Measurements from ENCODE around the gene KHK. TPM values are rescaled to one million over a fixed set of nuclear protein-coding genes. Genes with fewer than 3 reads are reported as not detected.

The KHK gene
- total RNA-seq, 1 experiment from 2014 or later = 1.5 TPM

DNA sequence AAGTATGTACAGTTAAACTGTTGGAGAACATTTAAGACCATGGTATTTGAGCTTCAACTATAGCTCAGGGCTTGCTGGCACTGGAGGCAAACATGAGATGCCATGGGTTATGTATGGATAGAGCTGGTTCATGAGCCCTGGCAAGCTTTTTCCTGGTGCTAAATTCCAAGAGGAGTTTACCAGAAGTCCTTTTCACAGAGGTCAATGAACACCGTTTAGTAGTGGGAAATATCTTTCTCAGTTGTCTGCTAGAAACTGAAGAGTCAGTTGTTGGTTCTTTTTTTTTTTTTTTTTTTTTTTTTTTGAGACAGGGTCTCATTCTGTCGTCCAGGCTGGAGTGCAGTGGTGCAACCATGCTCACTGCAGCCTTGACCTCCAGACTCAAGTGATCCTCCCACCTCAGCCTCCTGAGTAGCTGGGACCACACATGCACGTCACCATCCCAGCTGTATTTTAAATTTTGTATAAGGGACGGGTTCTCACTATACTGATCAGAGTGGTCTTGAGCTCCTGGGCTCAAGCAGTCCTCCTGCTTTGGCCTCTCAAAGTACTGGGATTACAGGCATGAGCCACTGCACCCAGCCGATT lies 1.3 kb downstream of the KHK start:
- TF ChIP-seq TCF7L2 (IDR thresholded peaks at IDR 0.05; ENCODE audit: low read depth, low read length) = no peak
- DNase-seq (ENCODE audit: low read depth, low spot score) (no peak), ATAC-seq (no peak)
- H3K27me3 ChIP-seq (ENCODE audit: control insufficient read depth, insufficient read depth, low read length) = no peaks in the 10 kb centered on the region
- H3K4me1 ChIP-seq (ENCODE audit: control insufficient read depth, insufficient read depth, low read length) = peaks cover 4% of the 10 kb centered on the region; the same call in 1 of the 2 replicates
- no peak overlapping the region for H3K27ac ChIP-seq (ENCODE audit: low read length)
- in situ Hi-C loops (cut with HindIII; ENCODE audit: low pct_unique_long_range_greater_than_20kb, low sequenced_read_pairs) = no loop called here
- ChIA-PET POLR2A (interaction anchor here (0.7 kb wide), 2 partner anchors 71 to 77 kb away, joined by 11 to 16 read pairs; no protein-coding TSS in a partner anchor), CTCF (interaction anchor here (0.5 to 1.1 kb wide), 3 partner anchors 92 to 192 kb away, joined by 3 to 5 read pairs (median 3); no protein-coding TSS in a partner anchor)
- H3K36me3 ChIP-seq (ENCODE audit: control insufficient read depth, insufficient read depth, low read length) = no peaks in the 10 kb centered on the region
- BruUV-seq (replicated peaks) = no TSS peak
- H3K9me3 ChIP-seq (ENCODE audit: control insufficient read depth, insufficient read depth, low read depth, low read length) = no peaks in the 10 kb centered on the region
- no peak overlapping the region for H3K4me3 ChIP-seq (ENCODE audit: low read depth in 2 of 2, low read length in 2 of 2)
- intact Hi-C loops (cut with micrococcal nuclease; ENCODE audit: unreplicated experiment) = loop anchor here (10.0 kb wide), 1 partner anchor 123 kb away; no protein-coding TSS in a partner anchor

DNA sequence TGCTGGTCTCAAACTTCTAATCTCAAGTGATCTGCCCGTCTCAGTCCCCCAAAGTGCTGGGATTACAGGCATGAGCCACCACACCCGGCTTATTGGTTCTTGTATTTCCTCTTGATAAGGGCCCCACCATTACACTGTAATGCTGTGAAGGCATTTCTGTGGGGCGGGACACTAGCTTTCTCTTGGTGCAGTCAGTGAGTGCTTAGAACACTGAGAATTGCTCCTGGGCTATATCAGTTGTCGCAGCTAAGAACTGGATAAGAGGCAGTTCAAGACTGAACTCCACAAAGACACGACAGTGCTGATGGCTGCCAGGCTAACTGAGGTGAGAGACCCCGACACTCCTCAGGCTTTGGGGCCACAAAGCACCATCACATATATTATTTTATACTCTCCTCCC lies 2.1 kb downstream of the KHK start:
- Histone ChIP-seq H3K36me3 (ENCODE audit: control insufficient read depth, insufficient read depth, low read length) (no peaks in the 10 kb centered on the region), H3K9me3 (ENCODE audit: control insufficient read depth, insufficient read depth, low read depth, low read length) (no peaks in the 10 kb centered on the region), H3K4me3 (ENCODE audit: low read depth in 2 of 2, low read length in 2 of 2) (no peak overlapping the region), H3K27ac (ENCODE audit: low read length) (no peak overlapping the region), H3K27me3 (ENCODE audit: control insufficient read depth, insufficient read depth, low read length) (no peaks in the 10 kb centered on the region), H3K4me1 (ENCODE audit: control insufficient read depth, insufficient read depth, low read length) (peaks cover 4% of the 10 kb centered on the region; the same call in 1 of the 2 replicates)
- DNase-seq (ENCODE audit: low read depth, low spot score) (no peak), ATAC-seq (no peak)
- ChIA-PET CTCF (no interaction called here), POLR2A (no interaction called here)
- intact Hi-C loops (cut with micrococcal nuclease; ENCODE audit: unreplicated experiment) = loop anchor here (10.0 kb wide), 1 partner anchor 124 kb away; no protein-coding TSS in a partner anchor
- in situ Hi-C loops (cut with HindIII; ENCODE audit: low pct_unique_long_range_greater_than_20kb, low sequenced_read_pairs) = no loop called here
- BruUV-seq (replicated peaks) = no TSS peak
- TF ChIP-seq POLR2AphosphoS5 (IDR thresholded peaks at IDR 0.05; ENCODE audit: low read depth, low read length) = no peak
- no peak for TF ChIP-seq TCF7L2 (IDR thresholded peaks at IDR 0.05; ENCODE audit: low read depth, low read length)
- TF ChIP-seq SIN3A (IDR thresholded peaks at IDR 0.05; ENCODE audit: borderline replicate concordance, insufficient read depth, low read depth, low read length) = no peak
- TF ChIP-seq, protein P1, sequence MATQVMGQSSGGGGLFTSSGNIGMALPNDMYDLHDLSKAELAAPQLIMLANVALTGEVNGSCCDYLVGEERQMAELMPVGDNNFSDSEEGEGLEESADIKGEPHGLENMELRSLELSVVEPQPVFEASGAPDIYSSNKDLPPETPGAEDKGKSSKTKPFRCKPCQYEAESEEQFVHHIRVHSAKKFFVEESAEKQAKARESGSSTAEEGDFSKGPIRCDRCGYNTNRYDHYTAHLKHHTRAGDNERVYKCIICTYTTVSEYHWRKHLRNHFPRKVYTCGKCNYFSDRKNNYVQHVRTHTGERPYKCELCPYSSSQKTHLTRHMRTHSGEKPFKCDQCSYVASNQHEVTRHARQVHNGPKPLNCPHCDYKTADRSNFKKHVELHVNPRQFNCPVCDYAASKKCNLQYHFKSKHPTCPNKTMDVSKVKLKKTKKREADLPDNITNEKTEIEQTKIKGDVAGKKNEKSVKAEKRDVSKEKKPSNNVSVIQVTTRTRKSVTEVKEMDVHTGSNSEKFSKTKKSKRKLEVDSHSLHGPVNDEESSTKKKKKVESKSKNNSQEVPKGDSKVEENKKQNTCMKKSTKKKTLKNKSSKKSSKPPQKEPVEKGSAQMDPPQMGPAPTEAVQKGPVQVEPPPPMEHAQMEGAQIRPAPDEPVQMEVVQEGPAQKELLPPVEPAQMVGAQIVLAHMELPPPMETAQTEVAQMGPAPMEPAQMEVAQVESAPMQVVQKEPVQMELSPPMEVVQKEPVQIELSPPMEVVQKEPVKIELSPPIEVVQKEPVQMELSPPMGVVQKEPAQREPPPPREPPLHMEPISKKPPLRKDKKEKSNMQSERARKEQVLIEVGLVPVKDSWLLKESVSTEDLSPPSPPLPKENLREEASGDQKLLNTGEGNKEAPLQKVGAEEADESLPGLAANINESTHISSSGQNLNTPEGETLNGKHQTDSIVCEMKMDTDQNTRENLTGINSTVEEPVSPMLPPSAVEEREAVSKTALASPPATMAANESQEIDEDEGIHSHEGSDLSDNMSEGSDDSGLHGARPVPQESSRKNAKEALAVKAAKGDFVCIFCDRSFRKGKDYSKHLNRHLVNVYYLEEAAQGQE (IDR thresholded peaks at IDR 0.05; ENCODE audit: insufficient read depth in 1 of 2, low read depth in 2 of 2, low read length in 1 of 2) = no peak
- TF ChIP-seq, protein P2, sequence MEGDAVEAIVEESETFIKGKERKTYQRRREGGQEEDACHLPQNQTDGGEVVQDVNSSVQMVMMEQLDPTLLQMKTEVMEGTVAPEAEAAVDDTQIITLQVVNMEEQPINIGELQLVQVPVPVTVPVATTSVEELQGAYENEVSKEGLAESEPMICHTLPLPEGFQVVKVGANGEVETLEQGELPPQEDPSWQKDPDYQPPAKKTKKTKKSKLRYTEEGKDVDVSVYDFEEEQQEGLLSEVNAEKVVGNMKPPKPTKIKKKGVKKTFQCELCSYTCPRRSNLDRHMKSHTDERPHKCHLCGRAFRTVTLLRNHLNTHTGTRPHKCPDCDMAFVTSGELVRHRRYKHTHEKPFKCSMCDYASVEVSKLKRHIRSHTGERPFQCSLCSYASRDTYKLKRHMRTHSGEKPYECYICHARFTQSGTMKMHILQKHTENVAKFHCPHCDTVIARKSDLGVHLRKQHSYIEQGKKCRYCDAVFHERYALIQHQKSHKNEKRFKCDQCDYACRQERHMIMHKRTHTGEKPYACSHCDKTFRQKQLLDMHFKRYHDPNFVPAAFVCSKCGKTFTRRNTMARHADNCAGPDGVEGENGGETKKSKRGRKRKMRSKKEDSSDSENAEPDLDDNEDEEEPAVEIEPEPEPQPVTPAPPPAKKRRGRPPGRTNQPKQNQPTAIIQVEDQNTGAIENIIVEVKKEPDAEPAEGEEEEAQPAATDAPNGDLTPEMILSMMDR (IDR thresholded peaks at IDR 0.05) = no peak

Measured in Panc1 (cell line).